GM12878 (cell line): Measurements from ENCODE around the gene OPRL1. TPM values are rescaled to one million over a fixed set of nuclear protein-coding genes. Genes with fewer than 3 reads are reported as not detected.

Experiments
- ATF3 ChIP-seq: IDR thresholded peaks from 2 replicates; pipeline ENCODE4 v1.6.1; 2011; ENCODE audit warnings: low read depth, mild to moderate bottlenecking, low read length, moderate library complexity, borderline replicate concordance; ENCODE audit errors: extremely low read depth
- BHLHE40 ChIP-seq, 2 experiments: fragments of 450-650 bp in 1 of 2; IDR thresholded peaks; 2 replicates each; pipeline ENCODE4 v1.6.1; 2011 to 2017; ENCODE audit warnings: low read depth in 2 of 2, borderline replicate concordance in 1 of 2, improper control_type of control experiment in 1 of 2, low read length in 1 of 2, mild to moderate bottlenecking in 1 of 2
- EGR1 ChIP-seq, 2 experiments: IDR thresholded peaks; 1 replicate in 1 of 2; 2 replicates in 1 of 2; pipeline ENCODE4 v1.6.1; 2011 to 2012; ENCODE audit warnings: low read depth in 2 of 2, low read length in 2 of 2, borderline replicate concordance in 1 of 2, mild to moderate bottlenecking in 1 of 2, moderate library complexity in 1 of 2
- IRF3 ChIP-seq: fragments of 450-650 bp; IDR thresholded peaks from 2 replicates; pipeline ENCODE4 v1.6.1; 2014; ENCODE audit warnings: mild to moderate bottlenecking
- NR2C1 ChIP-seq: fragments of 450-650 bp; IDR thresholded peaks from 2 replicates; pipeline ENCODE4 v1.6.1; 2017; ENCODE audit warnings: antibody characterized with exemption, mild to moderate bottlenecking, moderate library complexity
- PBX3 ChIP-seq: IDR thresholded peaks from 2 replicates; pipeline ENCODE4 v1.6.1; 2011; ENCODE audit warnings: mild to moderate bottlenecking, low read depth, low read length, moderate library complexity; ENCODE audit not compliant: insufficient replicate concordance
- PML ChIP-seq: IDR thresholded peaks from 2 replicates; pipeline ENCODE4 v1.6.1; 2012; ENCODE audit warnings: low read length, inconsistent platforms
- RELA ChIP-seq: fragments of 450-650 bp; IDR thresholded peaks from 2 replicates; pipeline ENCODE4 v1.8.0; 2014; ENCODE audit warnings: borderline replicate concordance; ENCODE audit not compliant: partially characterized antibody
- SKIL ChIP-seq: fragments of 450-650 bp; IDR thresholded peaks from 2 replicates; pipeline ENCODE4 v1.6.1; 2017; ENCODE audit warnings: mild to moderate bottlenecking, low read depth, inconsistent platforms; ENCODE audit not compliant: poor library complexity, severe bottlenecking
- YY1 ChIP-seq: IDR thresholded peaks from 2 replicates; pipeline ENCODE4 v1.6.1; 2011; ENCODE audit warnings: low read depth, mild to moderate bottlenecking, low read length
- ZNF592 ChIP-seq: fragments of 450-650 bp; IDR thresholded peaks from 2 replicates; pipeline ENCODE4 v1.6.1; 2017; ENCODE audit warnings: mild to moderate bottlenecking, moderate library complexity
- ZNF622 ChIP-seq: fragments of 450-650 bp; IDR thresholded peaks from 2 replicates; pipeline ENCODE4 v1.6.1; 2017; ENCODE audit warnings: mild to moderate bottlenecking, inconsistent platforms
- ZNF687 ChIP-seq: fragments of 450-650 bp; IDR thresholded peaks from 2 replicates; pipeline ENCODE4 v1.6.1; 2017; ENCODE audit warnings: mild to moderate bottlenecking, moderate library complexity
- polyA plus RNA-seq, 11 experiments: library from polyadenylated mRNA; depleted of rRNA in 4 of 11; unstranded in 6 of 11; stranded (reverse) in 5 of 11; fragments of >200 nt; fragmentation: Nextera tagmentation in 4 of 11; fragmentation: Illumina TruSeq in 1 of 11; extraction: Ambion mirVana in 4 of 11; extraction: Trizol in 1 of 11; gene quantifications; 1 replicate in 1 of 11; 2 replicates in 10 of 11; pipeline versions ENCODE4 v1.2.1 to v1.2.3, GENCODE V29; 2011 to 2016; ENCODE audit warnings: inconsistent platforms in 2 of 11, missing spikeins in 2 of 11, low read depth in 1 of 11
- total RNA-seq, 4 experiments: library from RNA; depleted of rRNA in 3 of 4; stranded (reverse); fragments of >200 nt in 3 of 4; fragmentation: Illumina TruSeq in 1 of 4; extraction: Trizol in 1 of 4; gene quantifications; 2 replicates each; pipeline versions ENCODE4 v1.2.1 to v1.2.3, GENCODE V29; 2013 to 2021

OPRL1 gene
- total and polyA plus RNA-seq, 10 of the 15 experiments (the other 5 are each of a cell fraction or from before 2014, with no cell fraction given): 0.04 to 0.41 (median 0.24) TPM; not detected in 1

GRCh38 chr20:64035066-64035932 lies 44.6 kb upstream of the OPRL1 start (continued):
- TF ChIP-seq EGR1 (IDR thresholded peaks at IDR 0.05; ENCODE audit: borderline replicate concordance in 1 of 2, low read depth in 2 of 2, low read length in 2 of 2) (0 out of 3 replicates have a peak, but pooled peaks of 1 of the 2 experiments have one; percentile 23), PML (no peak), PBX3 (peak; percentile 22), RELA (peak; percentile 13), SKIL (peak; percentile 31), ZNF622 (no peak), ZNF687 (peak; percentile 38), IRF3 (no peak), ZNF592 (no peak; the same call in 1 of the 2 replicates), BHLHE40 (IDR thresholded peaks at IDR 0.05; ENCODE audit: borderline replicate concordance in 1 of 2, low read depth in 2 of 2, low read length in 1 of 2) (peak; percentile 5 to 59; a peak in 3 of 4 replicates), NR2C1 (no peak), ATF3 (no peak), YY1 (no peak)
